GM21360 (cell line): ENCODE data around the gene ROR1.

Experiments used
- ATAC-seq: cut with Tn5 transposase; IDR thresholded peaks from one replicate; pipeline ENCODE4 v1.9.1; 2021; ENCODE audit warnings: mild to moderate bottlenecking, moderate library complexity; ENCODE audit not compliant: unreplicated experiment

Gene ROR1

GRCh38 chr1:64043976-64044375, 270.2 kb downstream of the ROR1 start:
- no peak for ATAC-seq

GRCh38 chr1:64046243-64046642, 272.4 kb downstream of the ROR1 start:
- no peak for ATAC-seq

GRCh38 chr1:64046891-64047290, 273.1 kb downstream of the ROR1 start:
- no peak for ATAC-seq

GRCh38 chr1:64047549-64047996, 273.8 kb downstream of the ROR1 start:
- no peak for ATAC-seq

GRCh38 chr1:64049900-64050540, 276.2 kb downstream of the ROR1 start:
- ATAC-seq = no peak

- ATAC-seq = no peak
These were observed 276.8 kb downstream of the ROR1 start for GRCh38 chr1:64050601-64051000.

- ATAC-seq = no peak
These were observed 278.0 kb downstream of the ROR1 start for GRCh38 chr1:64051796-64052195.

GRCh38 chr1:64052777-64053176, 279.0 kb downstream of the ROR1 start:
- no peak for ATAC-seq

GRCh38 chr1:64055310-64055709, 281.5 kb downstream of the ROR1 start:
- no peak for ATAC-seq

- no peak for ATAC-seq
These were observed 285.7 kb downstream of the ROR1 start for GRCh38 chr1:64059556-64059955.

- no peak for ATAC-seq
These were observed 286.9 kb downstream of the ROR1 start for GRCh38 chr1:64060611-64061302.

GRCh38 chr1:64061430-64062104, 287.8 kb downstream of the ROR1 start:
- no peak for ATAC-seq

- no peak for ATAC-seq
These were observed 288.7 kb downstream of the ROR1 start for GRCh38 chr1:64062529-64062928.

- ATAC-seq = no peak
These were observed 289.2 kb downstream of the ROR1 start for GRCh38 chr1:64062941-64063581.

- no peak for ATAC-seq
These were observed 291.8 kb downstream of the ROR1 start for GRCh38 chr1:64065571-64065970.

GRCh38 chr1:64072089-64072793, 298.4 kb downstream of the ROR1 start:
- no peak for ATAC-seq

- no peak for ATAC-seq
These were observed 299.9 kb downstream of the ROR1 start for GRCh38 chr1:64073705-64074104.

GRCh38 chr1:64074767-64075166, 300.9 kb downstream of the ROR1 start:
- no peak for ATAC-seq

- no peak for ATAC-seq
These were observed 303.6 kb downstream of the ROR1 start for GRCh38 chr1:64077281-64077940.

GRCh38 chr1:64080941-64081562, 307.2 kb downstream of the ROR1 start:
- ATAC-seq = no peak
